HEK293T (cell line): Measurements from ENCODE around the gene NFIA.

ENCODE experiments used
- ARNT ChIP-seq: fragments of 450-650 bp; IDR thresholded peaks from 2 replicates; pipeline ENCODE4 v1.6.1; 2017; ENCODE audit warnings: mild to moderate bottlenecking
- ELF4 ChIP-seq: fragments of 450-650 bp; IDR thresholded peaks from 2 replicates; pipeline ENCODE4 v1.6.1; 2017; ENCODE audit warnings: antibody characterized with exemption
- LEF1 ChIP-seq: fragments of 450-650 bp; IDR thresholded peaks from 2 replicates; pipeline ENCODE4 v1.6.1; 2017; ENCODE audit warnings: mild to moderate bottlenecking, borderline replicate concordance
- TARDBP ChIP-seq: fragments of 450-650 bp; IDR thresholded peaks from 2 replicates; pipeline ENCODE4 v1.6.1; 2016
- ZNF384 ChIP-seq: fragments of 450-650 bp; IDR thresholded peaks from 2 replicates; pipeline ENCODE4 v1.6.1; 2016

GRCh38 chr1:61085206-61085982, 3.0 kb downstream of the NFIA start:
- TF ChIP-seq ARNT: no peak; the same call in 1 of the 2 replicates
- no peak for TF ChIP-seq ELF4
- TF ChIP-seq ZNF384: no peak
- TF ChIP-seq LEF1: no peak
- no peak for TF ChIP-seq TARDBP
